HG02870 (cell line): ENCODE results near the gene OSMR.

Source experiments
- ATAC-seq: cut with Tn5 transposase; IDR thresholded peaks from one replicate; pipeline ENCODE4 v1.9.1; 2021; ENCODE audit warnings: mild to moderate bottlenecking, moderate library complexity; ENCODE audit not compliant: unreplicated experiment

Gene OSMR

GRCh38 chr5:38871058-38871605 lies 25.3 kb downstream of the OSMR start:
- no peak for ATAC-seq

DNA sequence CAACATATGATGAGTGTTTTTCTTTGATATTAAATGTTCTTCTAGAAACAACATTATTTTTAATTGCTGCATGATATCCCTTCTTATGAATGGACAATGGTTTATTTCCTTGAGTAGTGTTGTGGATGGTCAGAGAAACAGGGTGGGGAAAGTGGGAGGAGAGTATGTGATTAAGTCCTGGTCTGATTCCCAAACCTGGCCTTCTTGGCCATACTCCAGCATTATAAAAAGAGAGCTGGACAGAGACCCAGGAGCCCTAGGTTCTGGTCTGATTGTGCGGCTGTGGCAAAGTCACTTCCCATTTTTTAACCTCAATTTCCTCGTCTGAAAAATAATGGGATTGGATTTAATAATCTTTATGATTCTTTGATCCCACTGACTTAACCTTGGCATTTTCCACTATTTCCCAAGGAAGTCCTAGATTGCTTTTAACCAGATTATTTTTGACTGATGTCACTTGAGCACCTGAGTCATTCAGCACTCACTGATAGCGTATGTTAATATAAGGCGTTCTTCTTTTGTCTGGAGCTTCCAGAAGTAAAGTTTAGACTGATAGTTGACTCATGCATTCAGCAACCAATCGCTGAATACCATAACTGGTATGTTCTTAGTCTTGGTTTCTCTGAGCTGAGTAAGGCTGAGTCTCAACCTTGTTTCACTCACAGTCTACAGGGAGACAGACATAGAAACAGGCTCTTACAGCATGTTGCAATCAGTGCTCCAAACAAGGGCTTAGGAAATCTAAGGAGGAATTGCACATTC lies 26.2 kb downstream of the OSMR start:
- ATAC-seq, result no peak

DNA sequence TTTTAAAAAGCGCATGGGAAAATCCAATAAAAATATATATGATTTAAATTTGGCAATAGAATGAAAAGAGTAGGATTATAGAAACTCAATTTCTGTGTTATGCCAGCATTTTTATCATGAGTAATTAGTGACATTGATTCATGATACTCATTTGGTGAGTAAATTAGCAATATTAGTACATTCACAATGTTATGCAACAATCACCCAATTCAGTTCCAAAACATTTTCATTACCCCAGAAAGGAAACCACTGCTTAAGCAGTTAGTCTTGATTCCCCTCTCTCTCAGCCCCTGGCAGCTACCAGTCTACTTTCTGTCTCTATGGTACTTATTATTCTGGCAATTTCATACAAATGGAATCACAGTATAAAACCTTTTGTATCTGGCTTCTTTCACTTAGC lies 27.0 kb downstream of the OSMR start:
- no peak for ATAC-seq

DNA sequence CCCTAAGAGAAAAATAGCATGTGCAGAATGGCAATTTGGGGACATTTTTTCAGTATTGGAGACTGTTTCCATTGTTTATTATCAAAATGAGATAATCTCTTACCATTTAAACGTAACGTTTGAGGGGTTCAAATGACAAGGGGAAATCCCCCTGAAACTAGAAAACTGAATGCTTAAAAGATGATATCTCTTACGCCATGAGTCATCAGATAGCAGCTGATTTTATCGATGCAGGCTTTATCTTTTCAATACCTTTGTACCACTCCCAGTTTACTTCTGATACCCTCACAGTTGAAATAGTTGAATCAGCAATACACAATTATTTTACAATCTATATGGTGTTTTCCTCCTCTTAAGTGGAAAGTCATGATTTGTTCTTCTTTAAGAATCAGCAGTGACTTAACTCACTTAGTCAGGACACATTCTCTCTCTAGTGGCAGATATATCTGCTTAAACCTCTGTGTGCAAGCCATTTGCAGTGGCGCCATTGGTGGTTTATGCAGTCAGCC lies 29.2 kb downstream of the OSMR start:
- no peak for ATAC-seq

DNA sequence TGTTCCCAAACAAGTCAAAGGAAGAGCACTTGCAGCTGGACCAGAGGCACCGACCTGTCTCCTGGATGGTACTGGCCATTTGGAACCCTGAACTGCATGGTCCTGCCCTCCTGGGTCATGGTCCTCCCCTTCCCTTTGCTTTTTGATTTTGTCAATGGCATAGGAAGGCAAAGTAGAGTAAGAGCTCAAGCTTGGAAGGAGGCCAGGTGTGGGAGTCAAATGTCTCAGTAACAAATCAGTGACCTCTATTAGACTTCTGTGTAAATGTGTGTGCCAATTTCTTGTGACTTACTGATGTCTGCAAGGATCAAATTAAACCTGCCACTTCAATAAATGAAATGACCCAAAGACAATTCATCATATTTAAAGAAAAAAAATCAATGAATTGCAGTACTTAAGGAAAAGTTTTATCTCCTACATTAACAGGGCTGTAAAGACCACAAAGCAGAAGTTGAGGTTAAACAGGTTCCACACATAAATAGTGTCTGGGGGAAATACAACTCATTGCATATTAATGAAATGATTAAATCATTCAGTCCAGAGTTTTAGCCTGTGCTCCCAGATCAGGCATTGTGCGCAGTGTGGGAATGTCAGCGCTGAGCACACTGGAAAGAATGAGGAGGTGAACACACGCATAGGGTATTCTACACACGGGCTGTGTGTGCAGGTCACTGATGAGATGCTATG lies 32.7 kb downstream of the OSMR start:
- no peak for ATAC-seq

DNA sequence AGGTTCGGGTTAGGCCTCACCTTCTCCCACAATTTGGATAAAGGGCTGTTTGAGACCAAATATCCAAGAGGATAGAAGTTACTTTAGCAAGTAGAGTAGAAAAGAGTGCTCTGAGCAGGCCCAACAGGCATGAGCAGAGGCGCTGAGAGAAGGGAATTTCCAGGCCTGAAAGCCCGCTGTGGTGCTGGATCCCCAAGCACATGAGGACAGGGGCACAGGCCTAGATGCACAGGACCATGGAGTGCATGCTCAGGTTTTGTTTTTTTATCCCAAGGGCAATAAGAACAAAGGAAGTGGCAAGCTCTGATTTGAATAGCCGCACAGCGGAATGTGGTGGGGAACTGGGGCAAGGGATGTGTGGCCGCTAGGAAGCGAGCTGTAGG lies 33.3 kb downstream of the OSMR start:
- no peak for ATAC-seq

DNA sequence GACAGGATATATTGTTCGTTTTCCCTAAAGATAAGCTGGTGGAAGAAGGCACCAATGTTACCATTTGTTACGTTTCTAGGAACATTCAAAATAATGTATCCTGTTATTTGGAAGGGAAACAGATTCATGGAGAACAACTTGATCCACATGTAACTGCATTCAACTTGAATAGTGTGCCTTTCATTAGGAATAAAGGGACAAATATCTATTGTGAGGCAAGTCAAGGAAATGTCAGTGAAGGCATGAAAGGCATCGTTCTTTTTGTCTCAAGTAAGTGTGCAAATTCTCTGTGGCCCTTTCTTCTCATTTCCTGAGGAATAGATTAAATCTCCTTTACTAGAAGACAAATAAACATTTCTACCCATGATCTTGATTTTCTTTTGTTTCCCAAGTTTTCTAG lies 38.0 kb downstream of the OSMR start:
- ATAC-seq, result no peak

DNA sequence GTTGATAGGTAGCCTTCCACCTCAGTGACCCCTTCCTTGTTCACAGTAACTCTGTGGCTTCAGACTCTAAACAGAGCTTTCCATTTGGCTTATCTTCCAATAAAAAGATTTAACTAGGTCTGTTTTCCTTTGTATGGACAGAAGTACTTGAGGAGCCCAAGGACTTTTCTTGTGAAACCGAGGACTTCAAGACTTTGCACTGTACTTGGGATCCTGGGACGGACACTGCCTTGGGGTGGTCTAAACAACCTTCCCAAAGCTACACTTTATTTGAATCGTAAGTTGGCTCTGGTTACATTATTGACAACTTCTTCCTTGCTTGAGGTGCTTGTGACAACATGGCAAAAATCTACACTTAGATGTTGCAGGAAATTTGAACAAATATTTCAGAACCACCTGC lies 39.4 kb downstream of the OSMR start:
- ATAC-seq, result no peak

- ATAC-seq, result no peak
Measured at GRCh38 chr5:38888041-38888440, 42.2 kb downstream of the OSMR start.

DNA sequence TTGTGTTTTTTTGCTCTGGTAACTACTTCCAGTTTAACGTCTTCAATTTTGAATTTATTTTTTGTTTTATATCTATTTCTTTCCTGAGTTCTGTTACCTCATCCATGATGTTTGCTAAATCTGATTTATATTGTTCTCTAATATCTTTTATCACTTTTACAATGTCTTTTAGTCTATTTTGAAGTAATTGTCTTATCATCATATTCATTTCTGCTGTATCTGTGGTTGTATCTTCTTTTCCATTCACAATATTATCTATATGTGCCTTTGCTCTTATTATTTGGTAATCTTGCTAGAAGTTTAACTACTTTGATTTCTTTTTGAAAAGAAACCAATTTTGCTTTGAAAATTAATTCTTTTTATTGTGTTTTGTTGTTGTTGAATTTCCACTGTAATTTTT lies 43.6 kb downstream of the OSMR start:
- no peak for ATAC-seq

DNA sequence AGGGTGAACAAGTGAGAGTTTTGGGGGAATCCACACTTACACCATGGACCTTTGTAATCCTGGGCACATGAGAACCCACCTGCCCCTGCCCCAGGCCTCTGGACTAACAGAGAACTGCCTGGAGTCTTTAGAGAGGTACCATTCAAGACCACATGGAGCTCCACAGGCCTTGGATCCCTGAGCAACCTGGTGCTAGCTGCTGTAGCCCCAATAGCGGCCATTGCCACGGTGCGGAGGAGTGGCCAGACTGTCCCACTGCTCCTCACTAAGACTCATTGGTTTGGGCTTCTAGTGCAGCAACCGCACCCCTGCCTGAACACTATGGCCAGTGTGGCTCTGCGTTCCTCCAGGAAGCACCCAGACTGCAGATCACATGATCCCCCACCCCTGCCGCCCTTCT lies 45.8 kb downstream of the OSMR start:
- ATAC-seq, result no peak

- ATAC-seq, result no peak
Measured at GRCh38 chr5:38892363-38892762, 46.6 kb downstream of the OSMR start.

DNA sequence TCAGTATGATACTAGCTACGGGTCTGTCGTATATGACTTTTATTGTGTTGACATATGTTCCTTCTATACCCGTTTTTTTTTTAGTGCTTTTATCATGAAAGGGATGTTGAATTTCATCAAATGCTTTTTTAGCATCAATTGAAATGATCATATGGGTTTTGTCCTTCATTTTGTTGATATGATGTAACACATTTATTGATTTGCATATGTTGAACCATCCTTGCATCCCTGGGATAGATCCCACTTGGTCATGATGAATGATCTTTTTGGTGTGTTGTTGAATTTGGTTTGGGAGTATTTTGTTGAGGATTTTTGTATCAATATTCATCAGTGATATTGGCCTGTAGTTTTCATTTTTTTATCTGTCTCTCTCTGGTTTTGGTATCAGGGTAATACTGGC lies 50.9 kb downstream of the OSMR start:
- ATAC-seq, result no peak

DNA sequence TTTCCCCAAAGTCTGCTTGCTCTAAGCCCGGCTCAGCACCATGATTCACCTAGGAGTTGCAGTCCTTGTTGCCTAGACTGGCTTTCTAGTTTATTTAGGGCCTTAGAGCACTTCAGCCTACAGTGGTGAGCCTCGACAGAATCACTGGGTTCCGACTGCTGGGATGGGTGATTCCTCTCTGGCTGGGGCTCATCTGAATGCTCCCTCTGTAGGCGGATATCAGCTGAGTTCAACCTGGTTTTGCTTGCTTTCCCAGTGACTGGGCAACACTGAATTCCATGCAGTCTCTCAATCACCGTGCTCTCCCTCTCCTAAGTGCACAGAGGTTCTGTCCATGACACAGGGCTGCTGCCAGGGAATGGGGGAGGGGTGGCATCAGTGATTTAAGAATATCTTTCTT lies 54.1 kb downstream of the OSMR start:
- no peak for ATAC-seq

DNA sequence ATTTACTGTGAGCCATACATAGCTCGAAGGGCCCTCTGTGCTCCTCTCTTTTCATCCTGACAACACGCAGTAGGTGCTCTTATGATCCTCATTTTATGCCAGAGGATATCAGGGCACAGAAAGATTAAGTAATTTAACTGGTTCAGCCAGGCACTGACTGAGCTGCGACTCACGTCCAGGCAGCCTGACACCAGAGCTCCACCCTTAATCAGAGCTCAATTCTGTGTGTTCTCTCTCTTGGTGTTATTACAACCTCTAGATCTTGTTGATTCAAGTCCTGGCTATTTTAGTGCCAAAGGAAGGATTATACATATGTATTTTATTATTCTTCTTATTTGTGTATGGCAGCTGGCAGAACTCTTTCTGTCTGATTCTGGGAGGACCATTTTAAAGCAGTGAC lies 59.7 kb downstream of the OSMR start:
- ATAC-seq, result no peak

GRCh38 chr5:38906503-38906902 lies 60.7 kb downstream of the OSMR start:
- ATAC-seq, result no peak

GRCh38 chr5:38911933-38912332 lies 66.1 kb downstream of the OSMR start:
- no peak for ATAC-seq

- no peak for ATAC-seq
Measured at GRCh38 chr5:38913714-38914113, 67.9 kb downstream of the OSMR start.

DNA sequence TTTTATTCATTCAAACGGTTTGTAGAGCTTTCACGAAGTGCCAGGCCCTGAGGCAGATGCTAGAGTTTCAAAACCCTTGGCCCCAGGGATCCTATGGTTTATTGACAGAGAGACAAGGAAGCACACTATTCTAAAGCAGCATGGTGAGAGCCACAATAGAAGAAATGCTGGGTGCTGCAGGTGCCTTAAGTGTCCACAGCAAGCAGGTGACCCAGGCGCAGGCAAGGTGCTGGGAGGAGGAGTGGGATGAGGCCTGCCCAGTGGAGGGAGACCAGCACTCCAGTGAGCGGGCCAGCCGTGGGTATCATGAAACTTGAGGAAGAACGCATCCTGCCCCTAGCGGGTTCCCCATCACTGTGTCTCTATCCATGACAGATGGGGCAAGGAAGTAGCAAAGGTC lies 71.0 kb downstream of the OSMR start:
- no peak for ATAC-seq

DNA sequence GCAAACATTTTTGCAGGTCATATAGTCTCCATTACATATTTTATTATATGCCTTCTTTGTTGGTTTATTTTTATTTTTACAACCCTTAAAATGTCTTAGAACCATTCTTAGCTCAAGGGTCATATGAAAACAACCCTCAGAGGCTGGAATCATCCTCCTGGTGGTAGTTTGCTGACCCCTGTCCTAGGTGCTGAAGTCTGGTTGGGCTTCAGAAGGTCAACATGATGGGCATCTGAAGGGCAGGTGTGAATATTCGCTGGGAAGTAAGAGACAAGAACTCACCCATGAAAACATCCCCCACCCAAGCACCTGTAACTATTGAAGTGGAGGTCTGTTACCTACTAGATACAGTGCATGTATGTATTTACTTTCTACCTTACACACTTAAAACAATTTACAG lies 75.4 kb downstream of the OSMR start:
- no peak for ATAC-seq

- peak; percentile 79 for ATAC-seq
Measured at GRCh38 chr5:38922199-38922598, 76.4 kb downstream of the OSMR start.
